Measurements from ENCODE around the gene SNX3.

SNX3 gene

DNA sequence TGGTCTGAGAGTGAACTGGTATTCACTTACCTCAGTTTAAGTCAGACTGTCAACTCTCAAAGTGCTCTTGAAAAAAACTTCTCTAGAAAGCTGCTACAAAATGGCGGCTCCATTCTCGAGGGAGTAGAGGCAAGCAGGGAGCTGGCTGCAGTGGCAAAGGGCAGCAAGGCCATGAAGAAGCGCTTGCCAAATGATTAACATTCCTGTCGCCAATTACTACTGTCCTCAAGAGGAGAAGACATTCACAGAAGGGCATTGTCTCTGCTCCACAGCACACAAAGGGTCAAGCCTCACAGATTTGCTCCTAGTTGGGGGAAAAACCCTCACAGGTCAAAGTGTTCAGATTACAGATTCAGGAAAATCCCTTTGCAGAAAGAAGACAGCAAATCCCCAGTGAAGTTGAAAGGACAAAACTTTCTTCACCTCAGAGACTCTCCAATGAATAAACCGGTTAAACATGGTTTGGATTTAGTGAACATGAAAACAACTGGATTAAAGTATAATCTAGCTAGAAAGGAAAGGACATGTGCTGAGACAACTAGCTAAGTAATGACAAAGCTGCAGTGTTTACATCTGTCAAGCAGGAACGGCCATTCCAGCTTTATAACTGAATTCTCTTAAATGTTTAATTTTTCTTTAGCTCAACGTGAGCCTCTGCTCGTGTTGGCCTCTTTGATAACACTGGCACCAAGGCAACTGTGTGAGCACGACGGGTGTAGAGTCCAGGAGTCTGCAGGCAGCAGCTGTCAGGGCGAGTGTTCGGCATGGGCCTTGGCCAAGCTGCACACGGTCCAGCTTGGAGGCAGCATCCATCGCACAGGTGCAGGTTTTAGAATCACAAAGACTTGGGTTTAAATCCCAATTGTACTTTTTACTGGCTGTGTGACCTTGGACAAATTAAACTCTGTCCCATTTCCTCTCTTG is 57.4 kb downstream of the SNX3 start:
- DNase-seq, result no peak

DNA sequence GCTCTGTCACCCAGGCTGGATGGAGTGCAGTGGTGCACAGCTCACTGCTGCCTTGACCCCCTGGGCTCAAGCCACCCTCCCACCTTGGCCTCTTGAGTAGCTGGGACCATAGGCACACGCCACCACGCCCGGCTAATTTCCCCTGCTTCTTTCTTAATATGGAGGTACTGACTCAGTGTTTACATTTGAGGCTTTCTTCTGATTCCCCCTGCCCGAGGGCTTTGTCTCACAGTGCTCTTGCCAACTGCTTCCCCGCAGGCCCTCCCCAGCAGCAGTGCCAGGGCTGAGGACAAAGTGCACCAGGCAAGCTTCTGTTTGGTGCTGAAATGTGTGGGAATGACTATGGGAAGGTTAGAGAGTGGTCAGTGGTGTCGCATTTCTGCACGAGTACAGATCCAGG is 60.2 kb downstream of the SNX3 start:
- no peak for DNase-seq

DNA sequence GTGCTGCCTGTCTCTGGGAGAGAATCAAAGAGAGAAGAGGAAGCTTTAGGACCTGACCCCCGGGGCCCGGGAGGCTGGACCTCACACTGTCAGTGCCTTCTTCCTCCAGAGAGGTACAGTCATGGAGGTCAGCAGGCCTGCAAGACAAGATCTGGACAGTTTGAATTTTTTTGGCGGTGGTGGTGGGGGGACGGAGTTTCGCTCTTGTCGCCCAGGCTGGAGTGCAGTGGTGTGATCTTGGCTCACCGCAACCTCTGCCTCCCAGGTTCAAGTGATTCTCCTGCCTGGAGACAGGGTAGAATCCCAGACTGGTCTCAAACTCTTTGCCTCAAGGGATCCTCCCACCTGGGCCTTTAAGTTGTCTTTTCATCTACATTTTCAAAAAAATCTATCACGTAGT is 60.7 kb downstream of the SNX3 start:
- DNase-seq, result no peak

DNA sequence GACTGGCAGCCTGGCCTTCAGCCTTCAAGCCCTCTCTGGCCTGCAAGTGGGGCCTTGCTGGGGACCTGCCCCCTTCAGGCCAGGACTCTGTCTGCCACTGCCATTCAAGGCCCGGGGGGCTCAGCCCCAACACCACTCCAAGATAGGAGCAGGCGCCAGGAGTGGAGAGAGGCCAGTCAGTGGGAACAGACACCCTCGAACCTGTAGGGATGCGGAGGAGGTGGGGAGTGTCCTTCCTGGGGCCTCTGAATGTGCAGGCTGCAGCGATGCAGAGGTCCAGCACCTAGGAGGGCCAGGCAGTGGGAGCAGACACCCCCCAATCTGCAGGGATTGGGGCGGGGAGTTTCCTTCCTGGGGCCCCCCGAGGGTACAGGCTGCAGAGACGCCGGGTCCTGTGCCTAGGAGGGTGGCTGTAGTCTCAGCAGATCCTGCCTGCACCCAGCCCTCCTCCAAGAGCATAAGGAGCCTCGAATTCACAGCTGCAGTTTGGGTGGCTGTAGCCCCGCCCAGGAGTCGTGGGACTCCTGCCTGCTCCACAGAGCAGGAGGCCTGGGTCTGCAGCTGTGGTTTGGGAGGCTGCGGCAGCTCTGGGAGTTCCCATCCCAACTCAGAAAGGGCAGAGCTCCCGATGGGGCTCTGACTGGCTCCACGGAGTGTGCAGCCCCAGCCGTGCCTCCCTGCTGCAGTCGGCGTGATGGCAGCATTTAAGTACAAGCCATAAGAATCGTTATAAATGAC is 61.9 kb downstream of the SNX3 start:
- DNase-seq, result no peak

DNA sequence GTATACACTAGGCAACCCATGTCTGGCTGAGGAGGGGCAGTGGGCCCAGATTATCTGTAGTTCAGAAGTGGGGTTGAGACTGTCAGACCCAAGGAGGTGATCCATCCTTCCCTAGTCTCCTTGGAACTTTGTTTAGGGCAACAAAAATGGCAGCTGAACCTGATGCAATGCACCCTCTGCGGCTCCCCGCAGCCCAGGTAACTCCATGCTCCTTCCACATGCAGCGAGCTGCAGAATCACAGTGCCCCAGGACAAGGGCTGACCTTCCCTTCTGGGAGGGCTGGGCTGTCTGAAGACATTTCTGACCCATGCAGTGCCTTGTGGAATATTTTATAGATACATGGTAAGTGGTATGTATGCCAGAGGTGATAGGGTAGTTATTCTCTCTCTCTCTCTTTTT is 65.6 kb downstream of the SNX3 start:
- DNase-seq, result no peak

DNA sequence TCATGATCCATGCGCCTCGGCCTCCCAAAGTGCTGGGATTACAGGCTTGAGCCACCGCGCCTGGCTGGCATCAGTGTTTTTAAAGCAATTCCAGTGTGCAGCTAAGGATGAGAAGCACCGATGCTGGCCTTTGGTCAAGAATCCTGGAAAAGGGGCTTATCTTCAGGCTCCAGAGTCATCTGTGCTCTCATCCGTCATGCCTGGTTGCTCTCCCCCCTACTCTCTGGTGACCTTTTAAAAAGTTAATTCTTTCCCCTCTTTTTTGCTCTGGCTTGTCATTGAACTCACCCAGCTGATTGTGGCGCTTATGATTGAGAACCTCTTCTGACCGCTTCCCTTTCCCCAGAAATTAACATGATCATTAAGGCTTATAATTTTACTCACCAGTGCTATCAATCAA is 66.3 kb downstream of the SNX3 start:
- DNase-seq, result no peak

DNA sequence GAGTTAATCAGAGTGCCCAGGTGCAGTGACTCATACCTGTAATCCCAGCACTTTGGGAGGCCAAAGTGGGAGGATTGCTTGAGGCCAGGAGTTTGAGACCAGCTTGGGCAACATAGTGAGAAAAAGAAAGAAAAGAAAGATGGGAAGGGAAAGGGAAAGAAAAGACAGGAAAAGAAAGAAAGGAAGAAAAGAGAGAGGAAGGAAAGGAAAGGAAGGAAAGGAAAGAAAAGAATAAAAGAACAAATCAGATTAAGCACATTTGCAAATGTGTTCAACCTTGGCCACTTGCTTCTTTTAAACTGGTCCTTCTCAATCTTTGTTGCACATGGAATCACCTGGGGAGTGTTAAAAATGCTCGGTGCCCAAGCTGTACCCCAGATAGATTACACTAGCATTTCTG is 67.0 kb downstream of the SNX3 start:
- no peak for DNase-seq

DNA sequence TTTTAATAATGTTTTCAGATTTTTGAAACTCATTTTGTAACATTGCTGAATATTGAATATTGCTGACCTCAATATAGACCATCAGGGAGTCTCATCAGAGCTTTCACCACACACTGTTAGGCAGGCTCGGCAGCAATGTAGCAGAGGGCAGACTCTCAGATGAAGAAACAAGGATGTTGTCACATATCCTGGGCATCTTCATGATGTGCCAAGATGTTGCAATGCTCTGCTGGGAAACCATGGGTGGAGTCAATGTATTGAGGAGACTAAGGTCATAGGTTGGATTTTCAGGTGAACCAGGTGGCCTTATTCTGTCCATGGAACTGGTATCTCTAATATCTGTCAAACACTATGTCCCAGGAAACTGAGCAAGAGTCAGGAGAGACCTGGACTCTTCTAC is 67.7 kb downstream of the SNX3 start:
- DNase-seq, result no peak

DNA sequence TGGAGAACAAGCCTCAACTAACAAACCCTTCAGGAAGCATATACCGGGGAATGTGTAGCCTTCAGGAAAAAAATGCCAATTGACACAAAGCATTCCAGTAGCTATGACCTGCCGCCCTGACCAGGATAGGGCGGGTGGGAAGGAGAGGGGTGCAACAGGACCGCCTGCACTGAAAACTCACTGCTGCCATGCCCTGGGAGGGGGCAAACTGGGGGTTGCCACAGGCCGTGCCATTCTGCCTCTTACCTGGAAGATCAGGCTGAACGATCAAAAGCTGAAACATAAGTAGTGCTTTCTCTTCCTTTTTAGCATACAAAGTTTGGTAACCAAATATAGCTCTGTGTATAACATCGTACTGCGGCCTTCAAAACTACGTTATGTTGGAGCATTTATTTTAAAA is 73.3 kb downstream of the SNX3 start:
- no peak for DNase-seq

DNA sequence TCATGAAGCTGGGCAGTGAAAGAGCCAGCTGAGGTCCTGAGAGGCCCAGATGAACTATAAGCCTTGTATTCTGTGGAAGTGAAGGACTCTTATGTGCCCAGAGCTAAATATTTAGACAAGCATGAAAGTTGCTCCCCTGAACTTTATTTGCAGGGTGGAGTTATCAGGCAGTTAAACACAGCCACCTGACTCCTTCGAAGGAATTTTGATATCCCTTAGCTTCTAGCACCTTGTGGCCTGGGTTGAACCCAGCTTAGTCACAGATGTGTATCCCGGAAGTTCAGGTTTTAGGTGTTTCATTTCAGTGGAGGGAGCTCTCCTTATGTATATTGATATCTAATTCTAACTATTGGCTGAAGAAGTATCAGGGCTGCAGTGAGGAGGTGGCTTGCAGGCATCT is 74.6 kb downstream of the SNX3 start:
- DNase-seq, result no peak

DNA sequence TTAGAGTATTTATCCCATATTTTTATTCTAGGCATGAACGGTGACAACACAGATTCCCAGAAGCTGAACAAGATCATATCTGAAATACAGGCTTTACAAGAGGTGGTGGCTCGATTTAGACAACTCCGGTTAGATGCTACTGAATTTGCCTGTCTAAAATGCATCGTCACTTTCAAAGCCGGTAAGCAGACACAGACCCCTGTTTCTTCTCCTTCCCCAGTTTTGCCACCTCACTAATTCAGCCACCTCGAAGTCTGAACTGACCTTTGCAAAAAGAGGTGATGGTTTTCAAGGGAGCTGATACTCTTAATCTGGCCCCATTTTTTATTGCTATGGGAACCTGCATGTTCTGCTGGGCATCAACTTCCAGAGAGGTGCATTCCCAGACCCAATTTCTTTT is 80.1 kb downstream of the SNX3 start:
- DNase-seq, result no peak

DNA sequence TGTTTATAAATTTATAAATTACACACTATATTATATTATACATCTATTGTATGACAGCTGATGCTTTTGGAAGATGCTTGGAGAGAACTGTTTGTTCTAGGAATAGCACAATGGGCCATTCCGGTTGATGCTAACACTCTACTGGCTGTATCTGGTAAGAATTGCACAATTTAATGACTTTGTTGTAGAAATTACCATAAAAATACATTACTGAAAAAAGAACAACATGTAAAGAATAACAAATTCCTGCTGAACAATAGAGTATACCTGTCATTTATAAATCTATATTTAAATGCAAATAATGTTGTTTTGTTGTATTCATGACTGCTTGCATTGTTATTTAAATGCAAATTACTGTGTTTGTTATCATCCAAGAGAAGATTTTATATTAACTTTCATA is 80.6 kb downstream of the SNX3 start:
- DNase-seq, result no peak

DNA sequence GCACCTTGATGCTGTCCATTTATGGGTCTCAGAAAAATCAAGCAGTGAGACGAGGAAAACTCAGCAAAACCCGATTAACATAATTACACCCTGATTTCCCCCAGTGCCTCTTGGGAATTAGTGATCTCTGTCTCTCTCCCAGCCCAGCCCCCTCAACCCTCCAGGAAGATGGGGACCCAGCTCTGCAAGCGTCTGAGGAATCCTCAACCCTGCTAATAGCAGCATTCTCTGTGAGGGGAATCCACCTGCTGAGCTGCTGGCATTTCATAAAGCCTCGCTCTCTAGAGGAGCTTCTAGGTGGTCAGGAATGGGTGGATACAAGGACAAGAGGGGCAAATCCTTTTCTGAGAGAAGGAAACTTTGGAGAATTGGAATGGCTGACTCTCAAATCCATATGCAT is 81.1 kb downstream of the SNX3 start:
- DNase-seq, result no peak

DNA sequence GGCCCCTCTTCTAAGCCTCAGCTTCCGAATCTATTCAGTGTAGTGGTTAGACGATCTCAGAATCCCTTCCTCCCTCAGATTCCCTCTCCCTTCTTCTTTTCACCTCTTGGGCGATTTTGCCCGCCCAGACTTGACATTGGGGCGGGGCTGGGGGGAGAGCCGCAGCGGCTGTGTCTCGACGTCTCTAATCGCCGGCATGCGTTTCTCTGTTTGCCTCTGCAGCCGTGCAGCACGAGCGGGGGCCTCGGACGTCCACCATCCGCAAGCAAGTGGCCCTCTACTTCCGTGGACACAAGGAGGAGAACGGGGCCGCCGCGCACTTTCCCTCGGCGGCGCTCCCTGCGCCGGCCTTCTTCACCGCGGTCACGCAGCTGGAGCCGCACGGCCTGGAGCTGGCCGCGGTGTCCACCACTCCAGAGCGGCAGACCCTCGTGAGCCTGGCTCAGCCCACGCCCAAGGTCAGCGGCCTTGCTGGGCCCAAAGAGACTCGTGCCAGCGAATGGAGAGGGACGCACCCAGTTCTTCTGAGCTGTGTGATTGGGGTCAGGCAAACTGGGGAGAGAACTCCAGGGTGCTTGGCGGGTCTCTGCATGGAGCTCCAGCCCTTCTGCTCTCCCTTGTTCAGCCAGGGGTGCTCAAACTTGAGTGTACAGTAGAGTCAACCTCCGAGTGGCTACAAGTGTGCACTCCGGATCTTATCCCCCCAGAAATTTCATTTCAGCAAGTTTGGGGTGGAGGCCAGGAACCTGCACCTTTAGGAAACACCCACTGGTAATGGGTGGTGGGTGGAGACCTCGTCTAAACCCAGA is 84.4 kb downstream of the SNX3 start:
- DNase-seq, result no peak

DNA sequence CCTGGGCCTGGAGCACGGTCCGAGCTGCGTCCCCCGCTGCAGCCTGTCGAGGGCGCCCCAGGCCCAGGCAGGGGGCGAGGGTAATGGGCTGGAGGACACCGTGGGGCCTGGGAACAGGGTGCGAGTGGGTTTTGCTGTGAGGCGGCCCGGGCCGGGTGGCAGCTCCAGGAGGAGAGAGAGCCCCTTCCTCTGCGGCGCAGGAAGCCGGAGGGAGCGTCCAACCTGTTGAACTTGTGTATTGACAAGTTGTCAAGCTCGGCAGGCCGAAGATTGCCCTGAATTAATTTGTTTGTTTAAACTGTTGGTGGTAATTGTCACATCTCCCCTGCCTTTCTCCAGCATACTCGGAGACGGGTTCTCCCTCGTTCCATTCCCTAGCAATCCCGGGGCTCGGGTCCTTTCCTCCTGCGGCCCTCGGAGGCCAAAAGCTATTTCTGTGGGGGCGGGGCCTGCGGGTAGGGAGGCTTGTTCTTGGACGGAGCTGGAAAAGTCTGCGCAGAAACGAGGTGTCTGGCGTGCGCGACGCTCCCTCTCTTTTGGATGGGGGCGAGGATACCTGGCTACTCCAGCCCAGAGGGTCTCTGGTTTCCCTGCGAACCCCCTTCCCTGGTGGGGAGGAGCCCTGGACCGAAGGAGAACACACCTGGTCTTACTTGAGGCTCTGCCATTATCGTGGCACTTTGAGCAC is 85.1 kb downstream of the SNX3 start:
- no peak for DNase-seq

DNA sequence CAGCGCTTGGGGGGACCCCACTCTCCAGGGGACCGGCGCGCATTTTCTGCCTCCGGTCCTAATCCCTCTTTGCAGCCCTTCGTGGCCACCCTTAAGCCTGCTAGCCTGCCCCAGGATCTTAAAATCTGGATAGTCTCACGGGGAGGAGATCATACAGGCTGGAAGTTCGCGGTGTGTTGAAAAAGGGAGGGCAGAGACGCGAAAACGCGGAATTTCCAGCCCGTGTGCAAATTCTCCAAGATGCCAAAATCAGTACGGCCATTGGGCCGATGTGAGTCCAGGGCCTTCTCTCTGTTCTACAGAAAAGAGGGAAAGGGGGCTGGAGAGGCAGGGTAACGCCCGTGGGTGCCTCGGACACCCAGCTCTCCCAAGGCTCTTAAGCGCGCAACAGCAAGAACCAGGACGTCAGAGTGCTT is 85.7 kb downstream of the SNX3 start:
- DNase-seq, result no peak

DNA sequence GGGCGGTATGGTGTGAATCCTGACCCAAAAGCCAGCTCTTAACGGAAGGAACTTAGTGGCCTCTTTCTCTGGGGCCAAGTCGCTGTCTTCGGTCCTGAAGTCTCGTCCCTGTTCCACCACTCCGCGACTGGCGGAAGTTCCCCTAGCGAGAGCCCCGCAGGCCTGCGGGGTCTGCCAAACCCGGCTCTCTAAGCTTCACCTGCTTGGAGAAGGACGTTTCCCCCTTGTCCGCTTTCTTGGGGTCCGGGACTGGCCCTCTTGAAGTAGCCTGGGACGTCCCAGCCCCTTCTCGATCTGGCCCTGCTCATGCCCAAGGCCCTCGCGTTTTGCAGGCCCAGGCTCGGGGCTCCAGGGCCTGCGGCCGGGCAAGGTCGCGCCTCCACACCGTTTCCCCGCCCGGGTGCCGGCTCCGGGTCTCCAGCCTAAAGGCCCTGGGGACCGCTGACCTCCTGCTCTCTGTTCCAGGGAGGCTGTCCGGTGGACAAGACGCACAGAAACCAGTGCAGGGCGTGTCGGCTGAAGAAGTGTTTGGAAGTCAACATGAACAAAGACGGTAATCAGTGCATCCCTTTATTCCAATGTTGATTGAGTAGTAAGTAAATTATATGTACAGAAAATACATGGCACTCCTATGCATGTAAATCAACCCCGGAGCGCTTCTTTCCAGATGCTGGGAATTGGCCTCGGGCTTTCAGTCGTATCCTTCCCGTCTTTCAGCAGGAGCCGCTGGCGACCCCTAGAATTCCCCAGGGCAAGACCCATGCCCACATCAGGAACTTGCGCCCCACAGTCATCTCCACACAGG is 86.3 kb downstream of the SNX3 start:
- DNase-seq, result no peak

DNA sequence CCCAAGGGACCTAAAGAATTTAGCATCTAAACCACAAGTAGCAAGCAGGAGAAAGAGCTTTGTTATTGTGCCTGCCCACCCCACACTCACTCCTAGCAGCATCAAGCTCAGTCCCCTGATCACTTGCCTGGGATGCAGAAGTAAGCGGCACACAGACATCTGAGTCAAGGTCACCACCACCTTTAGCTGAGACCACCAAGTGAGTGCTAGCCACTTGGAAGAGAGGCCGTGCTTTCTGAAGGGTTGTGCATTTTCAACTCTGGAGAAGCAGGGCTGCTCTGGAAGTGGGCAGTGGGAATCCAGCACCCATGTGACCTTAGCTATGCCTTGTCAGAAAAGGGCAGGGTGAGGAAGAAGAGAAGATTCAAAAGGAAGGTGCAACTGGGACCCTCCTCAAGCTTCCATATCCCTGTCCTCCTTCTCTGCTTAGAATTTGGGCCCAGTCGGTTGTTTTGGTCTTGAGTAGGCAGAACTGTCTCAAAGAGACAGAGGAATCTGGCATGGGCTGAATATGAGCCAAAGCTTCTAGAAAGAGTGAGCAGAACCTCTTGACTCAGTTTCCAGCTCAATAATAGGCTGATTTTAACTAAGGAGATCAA is 88.8 kb downstream of the SNX3 start:
- DNase-seq, result no peak

DNA sequence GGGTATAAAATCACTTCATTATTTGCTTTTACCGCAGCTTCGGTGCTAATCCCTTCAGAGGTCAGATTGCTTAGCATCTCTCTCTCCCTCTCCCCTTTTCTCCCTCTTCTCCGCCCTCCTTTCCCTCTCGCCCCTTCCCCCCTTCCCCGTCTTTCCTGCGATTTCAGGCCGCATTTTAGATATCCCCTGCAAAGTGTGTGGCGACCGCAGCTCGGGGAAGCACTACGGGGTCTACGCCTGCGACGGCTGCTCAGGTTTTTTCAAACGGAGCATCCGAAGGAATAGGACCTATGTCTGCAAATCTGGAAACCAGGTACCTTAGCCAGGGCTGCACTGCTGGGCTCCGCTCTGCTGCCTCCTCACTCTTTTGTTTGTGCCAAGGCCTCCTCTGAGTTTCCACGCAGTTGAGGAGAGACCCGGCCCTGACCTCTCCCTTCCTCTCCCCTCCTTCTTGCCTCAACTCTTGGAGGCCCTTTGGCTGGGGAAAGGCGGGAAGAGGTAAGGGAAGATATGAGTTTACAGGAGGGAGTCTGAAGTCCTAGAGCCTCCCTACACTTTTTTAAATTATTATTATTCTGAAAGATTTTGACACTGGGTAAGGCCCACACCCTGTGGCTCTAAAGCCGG is 89.4 kb downstream of the SNX3 start:
- DNase-seq, result no peak

DNA sequence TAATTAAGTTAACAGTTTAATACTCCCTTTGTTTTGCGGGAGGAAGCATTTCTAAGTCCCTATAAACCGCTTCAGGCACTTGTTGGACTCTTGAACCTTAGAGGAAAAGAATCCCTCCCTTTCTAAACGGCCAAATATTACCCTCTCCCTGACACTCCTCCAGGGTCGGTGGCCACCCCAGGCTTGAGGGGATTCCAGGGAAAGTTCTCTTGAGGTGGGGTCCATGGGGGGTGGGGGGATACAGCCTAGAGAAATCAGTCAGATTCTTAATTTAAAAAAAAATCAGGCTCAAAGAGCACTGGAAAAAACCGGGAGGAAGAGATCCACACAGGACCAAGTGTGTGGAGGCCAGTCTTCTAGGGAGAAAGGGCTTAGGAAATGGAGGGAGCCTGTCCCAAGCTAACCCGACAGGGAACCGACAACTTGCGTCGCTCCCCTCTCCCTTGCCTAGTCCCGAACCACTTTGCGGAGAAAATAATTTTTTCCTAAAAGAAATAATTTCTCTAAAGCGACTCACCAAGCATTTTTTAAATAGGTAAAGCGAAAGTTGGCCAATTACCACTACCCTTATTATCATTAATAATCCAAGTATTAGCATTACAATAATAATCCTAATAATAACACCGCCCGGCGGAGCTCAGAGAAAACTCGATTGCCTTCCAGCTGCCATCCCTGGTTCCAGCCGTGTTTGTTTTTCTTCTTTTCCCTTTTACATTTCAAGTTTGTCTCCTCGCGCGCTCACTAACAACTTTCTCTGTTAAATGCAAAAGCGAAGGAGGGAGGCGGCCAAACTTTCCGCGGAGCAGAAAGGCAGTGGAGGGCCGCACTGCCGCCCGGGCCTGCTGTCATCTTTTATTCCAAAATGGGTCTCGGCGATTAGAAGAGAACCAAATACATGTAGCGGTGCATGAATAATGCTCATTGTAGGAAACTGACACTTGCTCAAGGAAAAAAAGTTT is 90.2 kb downstream of the SNX3 start:
- DNase-seq, result no peak

All from CD4-positive, alpha-beta T cell treated with Interleukin-1 beta for 1 hour (primary cell).